GM12878 (cell line): Measurements from ENCODE around the gene KRT222. TPM values are rescaled to one million over a fixed set of nuclear protein-coding genes. Genes with fewer than 3 reads are reported as not detected.

Experiments
- ATAC-seq: fragments of 200-7000 bp; cut with Tn5 transposase; 3 replicates; pipeline ENCODE4 v1.9.1; 2020; ENCODE audit warnings: mild to moderate bottlenecking, moderate library complexity
- BruUV-seq: library from RNA; stranded (reverse); fragments of 400-500 nt; replicated peaks from 2 replicates; lab custom pipeline; 2021; lab: Mats Ljungman, UMichigan
- CTCF ChIA-PET: fragments of 300-600 bp; sonication (Branson Sonifier 250); formaldehyde crosslinking; extraction: SDS; loops from one replicate; lab custom pipeline; 2021; ENCODE audit warnings: inconsistent platforms; lab: Yijun Ruan, JAX
- POLR2A ChIA-PET: fragments of 350-600 bp; formaldehyde crosslinking; extraction: SDS; loops from one replicate; lab custom pipeline; 2021; ENCODE audit warnings: inconsistent platforms; lab: Charles Lee
- RAD21 ChIA-PET: fragments of 300-600 bp; sonication (Branson Sonifier 250); formaldehyde crosslinking; loops from one replicate; lab custom pipeline; 2023; ENCODE audit warnings: antibody characterized with exemption; ENCODE audit not compliant: unreplicated experiment; lab: Charles Lee
- SMC1A ChIA-PET: fragments of 300-600 bp; sonication (Branson Sonifier 250); formaldehyde crosslinking; loops from one replicate; lab custom pipeline; 2023; ENCODE audit not compliant: unreplicated experiment, uncharacterized antibody; lab: Charles Lee
- DNase-seq: peaks from one replicate; pipeline ENCODE4 v3.0.0-alpha.2; 2011; ENCODE audit warnings: low read depth, low spot score
- FAIRE-seq: peaks from 3 replicates; lab custom pipeline; 2011; peaks lifted over from hg19 to GRCh38; lab: Jason Lieb, UNC
- H2AFZ ChIP-seq: 2 replicates; pipeline ENCODE4 v1.6.0; 2011; ENCODE audit warnings: low read depth, low read length, control low read depth; ENCODE audit not compliant: control insufficient read depth
- H3K27ac ChIP-seq: 2 replicates; pipeline ENCODE4 v1.5.1; 2011; ENCODE audit warnings: control low read depth; ENCODE audit not compliant: control insufficient read depth, insufficient read depth
- H3K27me3 ChIP-seq, 2 experiments: replicated peaks in 1 of 2; 2 replicates each; pipeline versions ENCODE4 v1.6.0 to v1.6.1; 2011; ENCODE audit warnings: low read length in 1 of 2; ENCODE audit not compliant: control insufficient read depth in 2 of 2, insufficient read depth in 2 of 2
- H3K36me3 ChIP-seq, 2 experiments: 2 replicates each; pipeline ENCODE4 v1.5.1; 2011; ENCODE audit warnings: low read length in 1 of 2; ENCODE audit not compliant: control insufficient read depth in 2 of 2, insufficient read depth in 2 of 2
- H3K4me1 ChIP-seq: 2 replicates; pipeline ENCODE4 v1.6.1; 2011; ENCODE audit warnings: mild to moderate bottlenecking, low read length, moderate library complexity, mixed read lengths; ENCODE audit not compliant: control insufficient read depth, insufficient read depth
- H3K4me2 ChIP-seq: 2 replicates; pipeline ENCODE4 v1.6.0; 2011; ENCODE audit warnings: control low read depth; ENCODE audit not compliant: control insufficient read depth, insufficient read depth
- H3K4me3 ChIP-seq: fragments of 200-600 bp; sonication (generic); 2 replicates; pipeline ENCODE4 v1.5.1; 2016
- H3K79me2 ChIP-seq: 2 replicates; pipeline ENCODE4 v1.6.0; 2011; ENCODE audit warnings: low read length; ENCODE audit not compliant: control insufficient read depth, insufficient read depth
- H3K9ac ChIP-seq: 2 replicates; pipeline ENCODE4 v1.8.0; 2011; ENCODE audit warnings: low read length, control low read depth, mixed read lengths; ENCODE audit not compliant: control insufficient read depth, insufficient read depth
- H3K9me3 ChIP-seq: replicated peaks from 3 replicates; pipeline ENCODE4 v1.5.1; 2011; ENCODE audit warnings: mild to moderate bottlenecking, low read length; ENCODE audit not compliant: control insufficient read depth, insufficient read depth
- H4K20me1 ChIP-seq: 2 replicates; pipeline ENCODE4 v1.6.0; 2011; ENCODE audit not compliant: control insufficient read depth, insufficient read depth
- CBX5 ChIP-seq: sonication (generic); IDR thresholded peaks from 2 replicates; pipeline ENCODE4 v1.6.1; 2016; ENCODE audit warnings: low read depth, moderate library complexity, mild to moderate bottlenecking, inconsistent platforms
- NR2F1 ChIP-seq: fragments of 450-650 bp; conservative IDR thresholded peaks from 2 replicates; pipeline ENCODE4 v1.6.1; 2017; ENCODE audit warnings: mild to moderate bottlenecking
- NRF1 ChIP-seq: conservative IDR thresholded peaks from 2 replicates; pipeline ENCODE4 v1.6.1; 2011; ENCODE audit warnings: mild to moderate bottlenecking, low read depth, low read length, improper control_type of control experiment
- PAX8 ChIP-seq: fragments of 450-650 bp; IDR thresholded peaks from 2 replicates; pipeline ENCODE4 v1.6.1; 2017; ENCODE audit warnings: mild to moderate bottlenecking, moderate library complexity
- SMC3 ChIP-seq: IDR thresholded peaks from 2 replicates; pipeline ENCODE4 v1.6.1; 2011; ENCODE audit warnings: low read length, improper control_type of control experiment, borderline replicate concordance
- SREBF1 ChIP-seq: IDR thresholded peaks from 2 replicates; pipeline ENCODE4 v1.6.1; 2012; ENCODE audit warnings: mild to moderate bottlenecking, low read length
- ZNF207 ChIP-seq: fragments of 450-650 bp; IDR thresholded peaks from 2 replicates; pipeline ENCODE4 v1.6.1; 2014; ENCODE audit warnings: antibody characterized with exemption, mild to moderate bottlenecking, borderline replicate concordance
- WGBS: methylation state at CpG from one replicate; pipeline ENCODE4 v1.1.6; 2016; ENCODE audit warnings: low lambda C conversion rate; ENCODE audit not compliant: insufficient replicate concordance, insufficient coverage; ENCODE audit errors: missing lambda C conversion rate; 5-methylcytosine and 5-hydroxymethylcytosine counted together
- in situ Hi-C: fragments of 300-500 bp; cut with MboI; formaldehyde crosslinking; loops from 9 replicates; pipeline ENCODE4 v1.14.3; 2018; ENCODE audit warnings: mixed read lengths
- intact Hi-C: fragments of 100-400 bp; cut with micrococcal nuclease; formaldehyde crosslinking; loops from one replicate; pipeline ENCODE4 v1.14.2; 2022; ENCODE audit not compliant: unreplicated experiment
- polyA plus RNA-seq, 11 experiments: library from polyadenylated mRNA; depleted of rRNA in 4 of 11; unstranded in 6 of 11; stranded (reverse) in 5 of 11; fragments of >200 nt; fragmentation: Nextera tagmentation in 4 of 11; fragmentation: Illumina TruSeq in 1 of 11; extraction: Ambion mirVana in 4 of 11; extraction: Trizol in 1 of 11; gene quantifications; 1 replicate in 1 of 11; 2 replicates in 10 of 11; pipeline versions ENCODE4 v1.2.1 to v1.2.3, GENCODE V29; 2011 to 2016; ENCODE audit warnings: inconsistent platforms in 2 of 11, missing spikeins in 2 of 11, low read depth in 1 of 11
- total RNA-seq, 4 experiments: library from RNA; depleted of rRNA in 3 of 4; stranded (reverse); fragments of >200 nt in 3 of 4; fragmentation: Illumina TruSeq in 1 of 4; extraction: Trizol in 1 of 4; gene quantifications; 2 replicates each; pipeline versions ENCODE4 v1.2.1 to v1.2.3, GENCODE V29; 2013 to 2021
- TF ChIP-seq, protein P1 (sequence below): fragments of 450-650 bp; IDR thresholded peaks from 2 replicates; pipeline ENCODE4 v1.6.1; 2017; ENCODE audit warnings: mild to moderate bottlenecking, moderate library complexity

Gene KRT222
- total and polyA plus RNA-seq, 10 of the 15 experiments (the other 5 are each of a cell fraction or from before 2014, with no cell fraction given), result 0.21 to 6.4 (median 0.54) TPM; not detected in 1

- TF ChIP-seq, protein P1, sequence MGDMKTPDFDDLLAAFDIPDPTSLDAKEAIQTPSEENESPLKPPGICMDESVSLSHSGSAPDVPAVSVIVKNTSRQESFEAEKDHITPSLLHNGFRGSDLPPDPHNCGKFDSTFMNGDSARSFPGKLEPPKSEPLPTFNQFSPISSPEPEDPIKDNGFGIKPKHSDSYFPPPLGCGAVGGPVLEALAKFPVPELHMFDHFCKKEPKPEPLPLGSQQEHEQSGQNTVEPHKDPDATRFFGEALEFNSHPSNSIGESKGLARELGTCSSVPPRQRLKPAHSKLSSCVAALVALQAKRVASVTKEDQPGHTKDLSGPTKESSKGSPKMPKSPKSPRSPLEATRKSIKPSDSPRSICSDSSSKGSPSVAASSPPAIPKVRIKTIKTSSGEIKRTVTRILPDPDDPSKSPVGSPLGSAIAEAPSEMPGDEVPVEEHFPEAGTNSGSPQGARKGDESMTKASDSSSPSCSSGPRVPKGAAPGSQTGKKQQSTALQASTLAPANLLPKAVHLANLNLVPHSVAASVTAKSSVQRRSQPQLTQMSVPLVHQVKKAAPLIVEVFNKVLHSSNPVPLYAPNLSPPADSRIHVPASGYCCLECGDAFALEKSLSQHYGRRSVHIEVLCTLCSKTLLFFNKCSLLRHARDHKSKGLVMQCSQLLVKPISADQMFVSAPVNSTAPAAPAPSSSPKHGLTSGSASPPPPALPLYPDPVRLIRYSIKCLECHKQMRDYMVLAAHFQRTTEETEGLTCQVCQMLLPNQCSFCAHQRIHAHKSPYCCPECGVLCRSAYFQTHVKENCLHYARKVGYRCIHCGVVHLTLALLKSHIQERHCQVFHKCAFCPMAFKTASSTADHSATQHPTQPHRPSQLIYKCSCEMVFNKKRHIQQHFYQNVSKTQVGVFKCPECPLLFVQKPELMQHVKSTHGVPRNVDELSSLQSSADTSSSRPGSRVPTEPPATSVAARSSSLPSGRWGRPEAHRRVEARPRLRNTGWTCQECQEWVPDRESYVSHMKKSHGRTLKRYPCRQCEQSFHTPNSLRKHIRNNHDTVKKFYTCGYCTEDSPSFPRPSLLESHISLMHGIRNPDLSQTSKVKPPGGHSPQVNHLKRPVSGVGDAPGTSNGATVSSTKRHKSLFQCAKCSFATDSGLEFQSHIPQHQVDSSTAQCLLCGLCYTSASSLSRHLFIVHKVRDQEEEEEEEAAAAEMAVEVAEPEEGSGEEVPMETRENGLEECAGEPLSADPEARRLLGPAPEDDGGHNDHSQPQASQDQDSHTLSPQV, result no peak
- no peak for TF ChIP-seq NRF1
- TF ChIP-seq SREBF1, result no peak
- no peak for TF ChIP-seq ZNF207
- TF ChIP-seq, all 136 proteins: peak for 0
Observed at GRCh38 chr17:40687106-40687505, 22.1 kb upstream of the KRT222 start (continued).

- WGBS, result 29% methylated on average over 4 of the region's 4 CpGs
- H3K4me3 ChIP-seq, result no peak overlapping the region
- H3K27me3 ChIP-seq, result 0 out of 4 replicates have a peak, but pooled peaks cover 0 to 4% of the 10 kb centered on the region in 2 experiments
- ATAC-seq, result no peak
- FAIRE-seq, result no peak
- no peaks in the 10 kb centered on the region for H3K4me1 ChIP-seq
- POLR2A ChIA-PET, result no interaction called here
- H2AFZ ChIP-seq, result no peak overlapping the region
- TF ChIP-seq PAX8 (no peak), NR2F1 (no peak), SMC3 (no peak), CBX5 (no peak)
- no peak overlapping the region for H3K27ac ChIP-seq
- H3K9me3 ChIP-seq, result no peaks in the 10 kb centered on the region
- no peak for DNase-seq
- H3K4me2 ChIP-seq, result no peak overlapping the region
- no peak overlapping the region for H3K9ac ChIP-seq
- no peaks in the 10 kb centered on the region for H3K36me3 ChIP-seq
- BruUV-seq, result no TSS peak
- CTCF ChIA-PET, result no interaction called here
- in situ Hi-C loops (no loop called here), intact Hi-C loops (no loop called here)
- RAD21 ChIA-PET, result no interaction called here
- H4K20me1 ChIP-seq, result no peaks in the 10 kb centered on the region
- SMC1A ChIA-PET, result interaction anchor here (0.9 to 9.3 kb wide), 5 partner anchors 8 to 105 kb away, joined by 3 to 58 read pairs (median 3); partner anchors contain the start of gene KRT24
- H3K79me2 ChIP-seq, result no peaks in the 10 kb centered on the region
Observed at GRCh38 chr17:40686192-40686591, 21.2 kb upstream of the KRT222 start.
